PC-9 (cell line): ENCODE data around the gene SNX2. TPM values are rescaled to one million over a fixed set of nuclear protein-coding genes. Genes with fewer than 3 reads are reported as not detected.

Experiments used
- BruUV-seq: library from RNA; stranded (reverse); fragments of 400-500 nt; replicated peaks from 2 replicates; lab custom pipeline; 2021; lab: Mats Ljungman, UMichigan
- CTCF ChIA-PET: fragments of 300-600 bp; sonication (Branson Sonifier 250); formaldehyde crosslinking; loops from one replicate; lab custom pipeline; 2022; ENCODE audit warnings: antibody characterized with exemption; lab: Charles Lee
- POLR2A ChIA-PET: fragments of 300-600 bp; sonication (Branson Sonifier 250); formaldehyde crosslinking; loops from one replicate; lab custom pipeline; 2022; ENCODE audit warnings: antibody characterized with exemption; ENCODE audit not compliant: unreplicated experiment; lab: Charles Lee
- DNase-seq, 2 experiments: peaks; one replicate each; pipeline versions ENCODE4 v3.0.0 to v3.0.0-alpha.2; 2015 to 2022; ENCODE audit warnings: mixed read lengths in 1 of 2
- H2AFZ ChIP-seq: fragments of 200-600 bp; sonication (generic); 2 replicates; pipeline ENCODE4 v1.8.1; 2017; ENCODE audit warnings: antibody characterized with exemption
- H3F3A ChIP-seq: fragments of 200-600 bp; sonication (generic); 2 replicates; pipeline ENCODE4 v1.8.1; 2017; ENCODE audit warnings: antibody characterized with exemption, mild to moderate bottlenecking, low read depth; ENCODE audit not compliant: insufficient read depth
- H3K27ac ChIP-seq: fragments of 200-600 bp; sonication (generic); 2 replicates; pipeline ENCODE4 v1.6.1; 2016; ENCODE audit warnings: mixed run types
- H3K27me3 ChIP-seq: fragments of 200-600 bp; sonication (generic); 2 replicates; pipeline ENCODE4 v1.6.1; 2016; ENCODE audit warnings: low read depth, mixed run types; ENCODE audit not compliant: insufficient read depth
- H3K36me3 ChIP-seq: fragments of 200-600 bp; sonication (generic); 2 replicates; pipeline ENCODE4 v1.6.1; 2016; ENCODE audit warnings: low read depth, mixed run types
- H3K4me1 ChIP-seq: fragments of 200-600 bp; sonication (generic); replicated peaks from 2 replicates; pipeline ENCODE4 v1.6.1; 2016; ENCODE audit warnings: mixed run types; ENCODE audit not compliant: insufficient read depth
- H3K4me2 ChIP-seq: fragments of 200-600 bp; sonication (generic); 2 replicates; pipeline ENCODE4 v1.6.1; 2017; ENCODE audit warnings: mixed run types
- H3K4me3 ChIP-seq: fragments of 200-600 bp; sonication (generic); 2 replicates; pipeline ENCODE4 v1.6.1; 2016; ENCODE audit warnings: mixed run types
- H3K79me2 ChIP-seq: fragments of 200-600 bp; sonication (generic); 2 replicates; pipeline ENCODE4 v1.6.1; 2017; ENCODE audit warnings: low read depth, mixed run types
- H3K9me2 ChIP-seq: fragments of 200-600 bp; sonication (generic); 2 replicates; pipeline ENCODE4 v1.8.1; 2017; ENCODE audit warnings: mild to moderate bottlenecking; ENCODE audit not compliant: insufficient read depth
- H3K9me3 ChIP-seq: fragments of 200-600 bp; sonication (generic); 2 replicates; pipeline ENCODE4 v1.8.1; 2016; ENCODE audit warnings: low read depth; ENCODE audit not compliant: insufficient read depth
- H4K20me1 ChIP-seq: fragments of 200-600 bp; sonication (generic); 2 replicates; pipeline ENCODE4 v1.8.1; 2017; ENCODE audit not compliant: insufficient read depth
- CTCF ChIP-seq: fragments of 200-600 bp; sonication (generic); conservative IDR thresholded peaks from 2 replicates; pipeline ENCODE4 v1.6.1; 2017; ENCODE audit warnings: mixed run types, antibody characterized with exemption, mild to moderate bottlenecking, moderate library complexity
- EZH2 ChIP-seq: fragments of 200-600 bp; sonication (generic); IDR thresholded peaks from 2 replicates; pipeline ENCODE4 v1.8.0; 2017; ENCODE audit warnings: antibody characterized with exemption, low read depth
- intact Hi-C: fragments of 100-400 bp; cut with micrococcal nuclease; formaldehyde crosslinking; loops from one replicate; pipeline ENCODE4 v1.10.0; 2022; ENCODE audit not compliant: unreplicated experiment
- total RNA-seq: library from RNA; stranded (reverse); gene quantifications from 2 replicates; pipeline ENCODE4 v1.2.3, GENCODE V29; 2021

Gene SNX2
- total RNA-seq, 1 experiment from 2014 or later, result 42.4 TPM

- peaks cover 10% of the 10 kb centered on the region for H3K4me1 ChIP-seq
- ChIA-PET CTCF (no interaction called here), POLR2A (no interaction called here)
- BruUV-seq, result no TSS peak
- H4K20me1 ChIP-seq, result peaks cover 5% of the 10 kb centered on the region; the same call in 1 of the 2 replicates
- H3F3A ChIP-seq, result no peaks in the 10 kb centered on the region
- no peak for DNase-seq
- no peak overlapping the region for H3K27ac ChIP-seq
- H3K9me3 ChIP-seq, result 0 out of 2 replicates have a peak, but pooled peaks cover 3% of the 10 kb centered on the region
- no peak overlapping the region for H2AFZ ChIP-seq
- intact Hi-C loops, result no loop called here
- H3K27me3 ChIP-seq, result no peaks in the 10 kb centered on the region
- peaks cover 44% of the 10 kb centered on the region for H3K79me2 ChIP-seq
- H3K36me3 ChIP-seq, result no peaks in the 10 kb centered on the region
- no peak for TF ChIP-seq CTCF
- no peak for TF ChIP-seq EZH2
- H3K4me3 ChIP-seq, result no peak overlapping the region
- no peaks in the 10 kb centered on the region; the same call in 1 of the 2 replicates for H3K9me2 ChIP-seq
- H3K4me2 ChIP-seq, result no peak overlapping the region
These were observed 6.6 kb downstream of the SNX2 start for GRCh38 chr5:122781465-122781864.

GRCh38 chr5:122785294-122785693, 10.4 kb downstream of the SNX2 start:
- no TSS peak for BruUV-seq
- no peaks in the 10 kb centered on the region for H3F3A ChIP-seq
- H4K20me1 ChIP-seq, result no peaks in the 10 kb centered on the region; the same call in 1 of the 2 replicates
- peaks cover 25% of the 10 kb centered on the region for H3K79me2 ChIP-seq
- intact Hi-C loops, result no loop called here
- POLR2A ChIA-PET, result no interaction called here
- TF ChIP-seq EZH2 (no peak), CTCF (no peak)
- H3K4me2 ChIP-seq, result no peak overlapping the region
- DNase-seq, result no peak
- H3K9me2 ChIP-seq, result no peaks in the 10 kb centered on the region; the same call in 1 of the 2 replicates
- H2AFZ ChIP-seq, result no peak overlapping the region
- H3K9me3 ChIP-seq, result 0 out of 2 replicates have a peak, but pooled peaks cover 3% of the 10 kb centered on the region
- no peak overlapping the region for H3K27ac ChIP-seq
- H3K36me3 ChIP-seq, result no peaks in the 10 kb centered on the region
- H3K4me3 ChIP-seq, result no peak overlapping the region
- no peaks in the 10 kb centered on the region for H3K4me1 ChIP-seq
- no peaks in the 10 kb centered on the region for H3K27me3 ChIP-seq
- CTCF ChIA-PET, result no interaction called here

- no TSS peak for BruUV-seq
- TF ChIP-seq CTCF (no peak), EZH2 (no peak)
These were observed 13.5 kb downstream of the SNX2 start for GRCh38 chr5:122788371-122788770.

More at GRCh38 chr5:122788371-122788770, 13.5 kb downstream of the SNX2 start:
- Histone ChIP-seq H3K9me3 (0 out of 2 replicates have a peak, but pooled peaks cover 3% of the 10 kb centered on the region), H3K4me3 (no peak overlapping the region), H3K27ac (no peak overlapping the region), H3F3A (no peaks in the 10 kb centered on the region), H2AFZ (no peak overlapping the region), H3K79me2 (peaks cover 25% of the 10 kb centered on the region), H3K27me3 (no peaks in the 10 kb centered on the region), H3K4me2 (no peak overlapping the region), H3K4me1 (no peaks in the 10 kb centered on the region), H3K36me3 (no peaks in the 10 kb centered on the region), H4K20me1 (no peaks in the 10 kb centered on the region; the same call in 1 of the 2 replicates), H3K9me2 (no peaks in the 10 kb centered on the region; the same call in 1 of the 2 replicates)
- intact Hi-C loops, result no loop called here
- ChIA-PET CTCF (no interaction called here), POLR2A (interaction anchor here (0.6 kb wide), 1 partner anchor 35 kb away, joined by 9 read pairs; no protein-coding TSS in a partner anchor)
- no peak for DNase-seq
